Karpas-422 (cell line): ENCODE data around the gene SLC17A7. TPM values are rescaled to one million over a fixed set of nuclear protein-coding genes. Genes with fewer than 3 reads are reported as not detected.
A peak's percentile ranks its signal among the peaks of the same experiment; 100 is the strongest.
"Not testable (repeated sequence)": the region's sequence is repeated elsewhere in the genome, so short reads cannot be mapped to it uniquely, and the experiment has no call there.

Experiments
- DNase-seq: peaks from one replicate; pipeline ENCODE4 v3.0.0-alpha.2; 2015
- H2AFZ ChIP-seq: fragments of 200-600 bp; sonication (generic); 2 replicates; pipeline ENCODE4 v1.6.1; 2014; ENCODE audit warnings: antibody characterized with exemption, low read length, mixed read lengths
- H3K27ac ChIP-seq: fragments of 200-600 bp; sonication (generic); 2 replicates; pipeline ENCODE4 v1.5.1; 2014; ENCODE audit warnings: mild to moderate bottlenecking, low read length, moderate library complexity
- H3K27me3 ChIP-seq: fragments of 200-600 bp; sonication (generic); 2 replicates; pipeline ENCODE4 v1.6.1; 2014; ENCODE audit warnings: low read length, mixed read lengths
- H3K36me3 ChIP-seq: fragments of 200-600 bp; sonication (generic); 2 replicates; pipeline ENCODE4 v1.6.1; 2014; ENCODE audit warnings: low read length, mixed read lengths; ENCODE audit not compliant: insufficient read depth
- H3K4me1 ChIP-seq: fragments of 200-600 bp; sonication (generic); 2 replicates; pipeline ENCODE4 v1.6.1; 2014; ENCODE audit warnings: mild to moderate bottlenecking, low read length, mixed read lengths
- H3K4me2 ChIP-seq: fragments of 200-600 bp; sonication (generic); 2 replicates; pipeline ENCODE4 v1.6.1; 2014; ENCODE audit warnings: low read length, low read depth, mild to moderate bottlenecking; ENCODE audit not compliant: poor library complexity, severe bottlenecking
- H3K4me3 ChIP-seq: fragments of 200-600 bp; sonication (generic); 2 replicates; pipeline ENCODE4 v1.5.1; 2014; ENCODE audit warnings: mild to moderate bottlenecking, antibody characterized with exemption, low read length, mixed read lengths
- H3K79me2 ChIP-seq: fragments of 200-600 bp; sonication (generic); 2 replicates; pipeline ENCODE4 v1.6.1; 2014; ENCODE audit warnings: mild to moderate bottlenecking, low read length, mixed read lengths
- H3K9ac ChIP-seq: fragments of 200-600 bp; sonication (generic); 2 replicates; pipeline ENCODE4 v1.6.0; 2014; ENCODE audit warnings: low read length
- H3K9me2 ChIP-seq: fragments of 200-600 bp; sonication (generic), shearing (Covaris generic); replicated peaks from 2 replicates; pipeline ENCODE4 v1.6.0; 2014; ENCODE audit warnings: mild to moderate bottlenecking, low read length, moderate library complexity; ENCODE audit not compliant: insufficient read depth
- H3K9me3 ChIP-seq: fragments of 300-700, 200-600 bp; sonication (generic); 2 replicates; pipeline ENCODE4 v1.6.1; 2014; ENCODE audit warnings: low read length, mixed read lengths
- H4K20me1 ChIP-seq: fragments of 200-600 bp; sonication (generic); 2 replicates; pipeline ENCODE4 v1.6.1; 2014; ENCODE audit warnings: mild to moderate bottlenecking, antibody characterized with exemption, low read length, low read depth; ENCODE audit not compliant: insufficient read depth
- total RNA-seq: library from RNA; depleted of rRNA; stranded (reverse); fragments of >200 nt; shearing (Covaris generic); gene quantifications from 2 replicates; pipeline ENCODE4 v1.2.3, GENCODE V29; 2014; ENCODE audit warnings: low replicate concordance

The SLC17A7 gene
- total RNA-seq, 1 experiment from 2014 or later, result 0.63 TPM

DNA sequence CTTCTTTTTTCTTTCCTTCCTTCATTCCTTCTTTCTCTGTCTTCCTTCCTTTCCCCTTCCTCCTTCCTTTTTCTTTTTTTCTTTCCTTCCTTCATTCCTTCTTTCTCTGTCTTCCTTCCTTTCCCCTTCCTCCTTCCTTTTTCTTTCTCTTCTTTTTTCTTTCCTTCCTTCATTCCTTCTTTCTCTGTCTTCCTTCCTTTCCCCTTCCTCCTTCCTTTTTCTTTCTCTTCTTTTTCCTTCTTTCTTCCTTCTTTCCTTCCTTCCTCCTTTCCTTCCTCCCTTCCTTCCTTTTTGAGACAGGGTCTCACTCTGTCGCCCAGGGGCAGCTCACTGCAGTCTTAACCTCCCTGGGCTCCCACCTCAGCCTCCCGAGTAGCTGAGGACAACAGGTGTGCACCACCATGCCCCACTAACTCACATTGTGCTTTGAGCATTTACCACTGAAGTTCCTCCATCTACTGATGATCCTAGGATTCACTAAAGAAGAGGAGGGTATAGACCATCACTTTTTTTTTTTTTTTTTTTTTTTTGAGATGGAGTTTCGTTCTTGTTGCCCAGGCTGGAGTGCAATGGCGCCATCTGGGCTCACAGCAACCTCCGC lies 2.9 kb upstream of the SLC17A7 start:
- peak; percentile 72 for DNase-seq
- H2AFZ ChIP-seq, H3K9ac ChIP-seq, H3K4me2 ChIP-seq, H4K20me1 ChIP-seq, H3K4me3 ChIP-seq, H3K27ac ChIP-seq, H3K27me3 ChIP-seq, H3K79me2 ChIP-seq, H3K9me2 ChIP-seq, H3K9me3 ChIP-seq: not testable (repeated sequence)
- Histone ChIP-seq H3K36me3 (peaks cover 18% of the 10 kb centered on the region; the same call in 1 of the 2 replicates), H3K4me1 (peaks cover 28% of the 10 kb centered on the region)

DNA sequence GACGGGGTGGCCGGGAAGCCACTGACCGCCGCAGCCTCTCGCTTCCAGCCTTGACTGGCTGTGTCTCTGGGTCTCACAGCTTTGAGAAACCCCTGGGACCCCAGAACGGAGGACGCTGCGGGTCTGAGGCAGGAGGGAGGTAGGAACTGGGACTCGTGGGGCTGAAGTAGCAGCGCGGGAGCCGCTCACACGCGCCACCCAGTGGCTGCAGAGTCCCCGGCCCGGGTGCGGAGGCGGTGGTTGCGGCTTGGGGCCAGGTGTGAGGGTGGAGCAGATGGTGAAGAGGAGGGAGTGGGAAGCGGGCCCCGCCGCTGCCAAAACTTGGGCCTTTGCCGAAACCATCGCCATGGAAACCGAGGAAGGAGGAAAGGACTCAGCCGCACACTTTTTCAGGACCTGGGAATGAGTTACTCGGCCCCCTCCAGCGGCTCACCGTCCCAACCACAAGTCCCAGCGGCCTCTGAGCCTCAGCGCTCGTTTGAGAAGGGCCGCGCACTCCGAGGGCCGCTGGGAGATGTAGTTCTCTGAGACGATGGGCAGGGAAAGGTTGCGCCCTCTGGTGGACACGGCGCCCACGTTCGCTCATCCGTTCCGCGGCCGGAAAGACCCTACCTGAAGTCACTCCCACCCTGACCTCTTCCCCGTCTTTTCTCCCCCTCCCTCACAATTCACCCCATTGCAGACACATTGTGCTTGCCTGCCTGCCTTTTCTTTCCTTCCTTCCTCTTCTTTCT lies 2.2 kb upstream of the SLC17A7 start:
- DNase-seq, result peak; percentile 99
- H3K4me2 ChIP-seq, result peak overlapping the region; percentile 94
- H3K27ac ChIP-seq, result peak overlapping the region; percentile 78
- H3K79me2 ChIP-seq, result no peaks in the 10 kb centered on the region
- H3K9me3 ChIP-seq, result no peaks in the 10 kb centered on the region
- H3K4me1 ChIP-seq, result peaks cover 28% of the 10 kb centered on the region
- no peaks in the 10 kb centered on the region for H3K9me2 ChIP-seq
- peaks cover 12% of the 10 kb centered on the region; the same call in 1 of the 2 replicates for H3K36me3 ChIP-seq
- 0 out of 2 replicates have a peak, but pooled peaks cover 3% of the 10 kb centered on the region for H4K20me1 ChIP-seq
- peak overlapping the region; percentile 76 for H3K4me3 ChIP-seq
- H3K9ac ChIP-seq, result peak overlapping the region; percentile 81
- H2AFZ ChIP-seq, result peak overlapping the region; percentile 98
- no peaks in the 10 kb centered on the region for H3K27me3 ChIP-seq

DNA sequence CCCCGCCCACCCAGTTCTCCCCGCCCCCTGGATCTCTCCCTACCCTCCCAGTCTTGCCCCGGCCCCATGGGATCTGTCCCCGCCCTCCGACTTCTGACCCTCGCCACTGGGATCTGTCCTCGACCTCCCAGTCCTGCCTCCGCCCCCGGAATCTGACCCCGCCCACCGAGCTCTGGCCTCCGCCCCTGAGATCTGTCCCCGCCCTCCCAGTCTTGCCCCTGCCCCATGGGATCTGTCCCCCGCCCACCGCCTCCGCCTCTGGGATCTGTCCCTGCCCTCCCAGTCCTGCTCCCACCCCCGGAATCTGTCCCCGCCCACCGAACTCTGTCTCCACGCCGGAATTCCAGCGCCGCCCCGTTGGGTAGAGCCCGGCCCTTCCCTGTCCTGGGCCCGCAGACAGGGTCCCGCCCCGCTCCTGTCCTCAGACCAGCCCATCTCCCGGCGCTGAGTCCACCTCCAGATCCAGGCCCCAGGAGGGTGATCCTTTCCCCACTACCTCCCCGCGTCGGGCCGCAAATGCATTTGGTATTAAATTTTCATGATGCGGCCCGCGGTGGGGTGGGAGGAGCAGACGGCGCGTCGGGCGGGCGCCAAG lies 1.5 kb upstream of the SLC17A7 start:
- Histone ChIP-seq H3K9me3 (no peaks in the 10 kb centered on the region), H3K4me1 (peaks cover 28% of the 10 kb centered on the region), H3K36me3 (peaks cover 10% of the 10 kb centered on the region; the same call in 1 of the 2 replicates), H3K9ac (peak overlapping the region; percentile 81), H4K20me1 (0 out of 2 replicates have a peak, but pooled peaks cover 2% of the 10 kb centered on the region), H3K27me3 (no peaks in the 10 kb centered on the region), H3K9me2 (no peaks in the 10 kb centered on the region), H3K79me2 (no peaks in the 10 kb centered on the region), H3K4me3 (peak overlapping the region; percentile 76), H2AFZ (peak overlapping the region; percentile 98), H3K4me2 (peak overlapping the region; percentile 94), H3K27ac (peak overlapping the region; percentile 78)
- peak; percentile 90 for DNase-seq

DNA sequence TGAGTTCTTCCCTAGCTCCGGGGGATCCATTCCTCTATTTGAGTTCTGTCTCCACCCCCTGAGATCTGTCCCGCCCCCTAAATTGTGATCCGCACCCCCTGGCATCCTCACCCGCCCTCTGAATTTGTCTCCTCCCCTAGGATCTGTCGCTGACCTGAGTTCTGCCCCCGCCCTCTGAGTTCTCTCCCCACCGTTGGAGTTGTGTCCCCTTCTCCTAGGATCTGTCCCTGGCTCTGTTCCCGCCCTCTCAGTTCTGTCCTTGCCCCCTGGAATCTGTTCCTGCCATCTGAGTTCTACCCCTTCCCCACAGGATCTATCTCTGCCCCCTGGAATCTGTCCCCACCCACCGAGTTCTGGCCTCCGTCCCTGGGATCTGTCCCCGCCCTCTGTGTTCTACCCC lies 1.0 kb upstream of the SLC17A7 start:
- Histone ChIP-seq H3K79me2 (no peaks in the 10 kb centered on the region), H3K4me2 (peak overlapping the region; percentile 94), H4K20me1 (no peaks in the 10 kb centered on the region), H2AFZ (peak overlapping the region; percentile 18; the same call in 1 of the 2 replicates), H3K9ac (peak overlapping the region; percentile 81), H3K4me1 (peaks cover 25% of the 10 kb centered on the region), H3K27me3 (no peaks in the 10 kb centered on the region), H3K27ac (no peak overlapping the region), H3K36me3 (peaks cover 10% of the 10 kb centered on the region; the same call in 1 of the 2 replicates), H3K9me3 (no peaks in the 10 kb centered on the region), H3K9me2 (no peaks in the 10 kb centered on the region), H3K4me3 (peak overlapping the region; percentile 76)
- DNase-seq, result peak; percentile 83

DNA sequence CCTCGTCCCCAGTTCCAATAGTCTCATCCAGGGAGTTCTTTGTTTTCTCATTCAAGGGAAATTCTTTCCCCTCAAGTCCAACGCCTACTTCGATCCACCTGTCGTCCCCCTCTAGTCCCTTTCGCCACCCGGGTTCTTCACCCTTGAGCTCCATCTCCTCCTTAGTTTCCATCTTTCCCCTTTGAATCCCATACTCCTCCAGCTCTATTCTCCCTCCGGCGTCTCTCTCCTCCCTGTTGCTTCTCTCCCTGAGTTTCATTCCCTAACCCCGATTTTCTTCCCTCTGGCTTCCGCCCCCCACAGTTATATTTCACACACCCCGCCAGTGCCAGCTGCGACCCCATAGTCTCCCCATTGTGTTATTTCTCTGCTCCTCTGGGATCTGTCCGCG lies 628 bp upstream of the SLC17A7 start:
- peak overlapping the region; percentile 94 for H3K4me2 ChIP-seq
- H3K27me3 ChIP-seq, result no peaks in the 10 kb centered on the region
- H3K36me3 ChIP-seq, result peaks cover 6% of the 10 kb centered on the region; the same call in 1 of the 2 replicates
- no peaks in the 10 kb centered on the region for H3K9me3 ChIP-seq
- no peak overlapping the region; the same call in 1 of the 2 replicates for H3K9ac ChIP-seq
- H2AFZ ChIP-seq, result no peak overlapping the region
- no peak overlapping the region for H3K27ac ChIP-seq
- no peak overlapping the region for H3K4me3 ChIP-seq
- peaks cover 21% of the 10 kb centered on the region for H3K4me1 ChIP-seq
- no peaks in the 10 kb centered on the region for H3K79me2 ChIP-seq
- no peak for DNase-seq
- H3K9me2 ChIP-seq, result no peaks in the 10 kb centered on the region
- no peaks in the 10 kb centered on the region for H4K20me1 ChIP-seq

DNA sequence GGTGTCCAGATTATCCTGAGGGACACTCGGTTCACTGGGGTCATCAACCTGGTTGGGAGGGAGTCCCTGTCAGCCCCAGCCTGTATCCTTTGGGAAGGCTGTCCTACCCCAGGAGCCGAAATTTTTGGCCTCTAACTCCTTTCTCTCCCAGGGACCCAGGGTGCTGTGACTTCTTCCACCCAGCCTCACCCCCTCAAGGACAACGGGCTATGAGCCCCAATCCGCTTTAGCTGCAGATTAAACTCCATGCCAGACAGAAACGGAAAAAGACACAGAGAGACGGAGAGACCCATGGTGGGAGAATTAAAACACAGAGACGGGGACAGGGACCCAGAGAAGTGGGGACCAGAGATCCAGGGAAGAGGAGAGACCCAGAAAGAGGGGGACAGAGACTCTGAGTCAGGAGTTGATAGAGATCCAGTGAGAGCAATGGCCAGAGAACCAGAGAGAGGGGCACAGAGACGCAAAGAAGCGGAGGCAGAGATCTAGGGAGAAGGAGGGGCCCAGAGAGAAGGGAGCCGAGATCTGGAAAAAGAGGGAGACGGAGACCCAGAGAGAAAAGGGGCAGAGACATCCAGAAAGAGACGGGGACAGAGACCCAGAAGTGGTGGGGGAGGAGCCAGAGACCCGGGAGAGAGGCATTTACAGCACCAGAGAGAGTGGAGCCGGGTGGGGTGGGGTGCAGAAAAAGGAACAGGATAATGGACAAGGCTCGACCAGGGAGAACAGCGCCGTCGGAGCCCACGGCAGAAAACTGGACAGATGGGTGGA lies 703 bp downstream of the SLC17A7 start:
- no peaks in the 10 kb centered on the region for H3K9me3 ChIP-seq
- H3K27me3 ChIP-seq, result no peaks in the 10 kb centered on the region
- H3K4me3 ChIP-seq, result no peak overlapping the region
- no peak overlapping the region for H3K4me2 ChIP-seq
- DNase-seq, result no peak
- H3K27ac ChIP-seq, result no peak overlapping the region
- H3K9me2 ChIP-seq, result no peaks in the 10 kb centered on the region
- H3K79me2 ChIP-seq, result no peaks in the 10 kb centered on the region
- H3K9ac ChIP-seq, result no peak overlapping the region
- no peaks in the 10 kb centered on the region for H4K20me1 ChIP-seq
- no peak overlapping the region for H2AFZ ChIP-seq
- H3K4me1 ChIP-seq, result peaks cover 30% of the 10 kb centered on the region
- H3K36me3 ChIP-seq, result no peaks in the 10 kb centered on the region

DNA sequence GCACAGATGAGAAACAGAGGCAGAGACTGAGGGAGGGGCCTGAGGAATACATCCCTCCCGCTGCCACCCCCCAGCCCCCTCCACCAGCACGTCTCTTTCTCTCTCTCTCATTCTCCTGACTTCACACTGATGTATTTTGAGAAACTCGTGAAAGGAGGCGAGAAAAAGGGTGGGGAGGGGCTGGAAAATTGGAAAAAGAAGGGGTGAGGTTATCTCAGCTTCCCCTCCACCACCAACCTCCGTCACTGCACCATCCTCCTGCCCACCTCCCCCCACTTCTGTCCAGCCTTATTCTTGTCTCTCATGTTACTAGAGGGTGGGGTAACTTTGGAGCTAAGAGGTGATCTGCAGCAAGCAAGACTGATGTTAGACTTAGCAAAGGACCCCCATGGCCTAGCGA lies 1.5 kb downstream of the SLC17A7 start:
- Histone ChIP-seq H3K27me3 (no peaks in the 10 kb centered on the region), H3K9me2 (no peaks in the 10 kb centered on the region), H3K4me2 (no peak overlapping the region), H3K27ac (no peak overlapping the region), H3K4me3 (no peak overlapping the region), H4K20me1 (no peaks in the 10 kb centered on the region), H3K9ac (no peak overlapping the region), H3K79me2 (no peaks in the 10 kb centered on the region), H2AFZ (no peak overlapping the region), H3K9me3 (no peaks in the 10 kb centered on the region), H3K4me1 (peaks cover 30% of the 10 kb centered on the region), H3K36me3 (no peaks in the 10 kb centered on the region)
- no peak for DNase-seq

DNA sequence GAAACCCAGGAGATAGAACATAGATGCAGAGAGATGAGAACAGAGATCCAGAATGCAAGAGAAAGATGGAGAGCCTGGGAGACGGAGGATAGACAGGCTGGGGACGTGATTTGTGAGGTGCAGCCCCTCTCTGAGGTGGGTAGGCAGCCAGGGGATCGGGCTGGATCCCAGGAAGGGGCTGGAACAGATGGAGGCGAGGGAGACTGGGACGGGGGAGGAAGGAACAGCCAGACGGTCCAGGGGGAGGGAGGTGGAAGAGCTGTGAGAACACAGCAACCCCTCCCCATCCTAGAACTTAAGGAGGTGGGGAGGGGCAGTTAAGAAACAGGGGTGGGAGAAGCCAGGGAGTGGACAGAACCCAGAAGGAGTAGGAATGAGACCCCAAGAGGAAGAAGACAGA lies 3.1 kb downstream of the SLC17A7 start:
- no peaks in the 10 kb centered on the region for H4K20me1 ChIP-seq
- peaks cover 29% of the 10 kb centered on the region for H3K4me1 ChIP-seq
- no peaks in the 10 kb centered on the region for H3K9me3 ChIP-seq
- H2AFZ ChIP-seq, result no peak overlapping the region
- no peak overlapping the region for H3K4me2 ChIP-seq
- no peak overlapping the region for H3K4me3 ChIP-seq
- no peaks in the 10 kb centered on the region for H3K79me2 ChIP-seq
- H3K9me2 ChIP-seq, result no peaks in the 10 kb centered on the region
- DNase-seq, result no peak
- H3K27ac ChIP-seq, result no peak overlapping the region
- H3K36me3 ChIP-seq, result no peaks in the 10 kb centered on the region
- no peak overlapping the region for H3K9ac ChIP-seq
- H3K27me3 ChIP-seq, result no peaks in the 10 kb centered on the region
